HG03354 (cell line): Measurements from ENCODE around the gene LRBA.
A peak's percentile ranks its signal among the peaks of the same experiment; 100 is the strongest.
"Not testable (repeated sequence)": the region's sequence is repeated elsewhere in the genome, so short reads cannot be mapped to it uniquely, and the experiment has no call there.

Experiments
- ATAC-seq: cut with Tn5 transposase; IDR thresholded peaks from one replicate; pipeline ENCODE4 v1.9.1; 2021; ENCODE audit warnings: mild to moderate bottlenecking; ENCODE audit not compliant: unreplicated experiment, poor library complexity, severe bottlenecking

LRBA gene

DNA sequence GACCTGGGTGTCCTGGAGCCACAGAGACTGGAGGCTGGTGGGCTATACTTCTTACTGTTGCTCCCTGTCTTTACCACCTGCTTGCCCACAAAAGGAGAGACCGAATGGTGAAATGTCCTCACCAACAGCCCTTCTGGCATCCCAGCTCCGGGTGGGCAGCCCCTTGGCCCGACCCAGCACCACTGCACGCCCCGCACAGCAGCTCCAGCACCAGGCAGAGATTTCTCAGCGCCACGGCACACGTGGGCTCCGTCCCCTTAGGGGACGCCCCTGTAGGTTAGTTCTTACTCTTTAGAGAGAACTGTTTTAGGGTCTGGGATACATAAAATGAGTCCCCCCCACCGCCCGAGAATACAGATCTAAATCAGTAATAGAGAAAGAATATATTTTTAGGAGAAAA, 591.6 kb downstream of the LRBA start:
- no peak for ATAC-seq

DNA sequence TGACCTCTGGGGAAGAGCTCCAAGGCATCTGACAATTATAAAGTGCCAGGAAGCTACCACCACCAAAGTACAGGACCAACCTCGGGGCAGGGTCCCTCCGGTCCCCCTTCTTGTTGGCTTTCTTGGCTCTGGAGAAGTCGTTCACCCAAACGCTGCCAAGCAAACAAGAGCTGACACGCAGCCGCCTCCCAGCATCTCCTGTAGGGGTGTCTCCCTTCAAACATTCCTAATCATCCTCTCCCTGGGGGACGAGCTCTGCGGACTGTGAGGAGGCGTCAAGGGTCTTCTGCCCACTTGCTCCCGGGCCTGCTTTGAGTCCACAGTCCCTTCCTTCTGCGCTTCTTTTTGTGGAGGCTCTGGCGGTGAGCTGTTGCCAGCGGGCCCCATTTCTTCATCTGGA, 592.0 kb downstream of the LRBA start:
- ATAC-seq: no peak

GRCh38 chr4:150421612-150422011, 593.5 kb downstream of the LRBA start:
- no peak for ATAC-seq

- no peak for ATAC-seq
Measured at GRCh38 chr4:150419939-150420338, 595.1 kb downstream of the LRBA start.

DNA sequence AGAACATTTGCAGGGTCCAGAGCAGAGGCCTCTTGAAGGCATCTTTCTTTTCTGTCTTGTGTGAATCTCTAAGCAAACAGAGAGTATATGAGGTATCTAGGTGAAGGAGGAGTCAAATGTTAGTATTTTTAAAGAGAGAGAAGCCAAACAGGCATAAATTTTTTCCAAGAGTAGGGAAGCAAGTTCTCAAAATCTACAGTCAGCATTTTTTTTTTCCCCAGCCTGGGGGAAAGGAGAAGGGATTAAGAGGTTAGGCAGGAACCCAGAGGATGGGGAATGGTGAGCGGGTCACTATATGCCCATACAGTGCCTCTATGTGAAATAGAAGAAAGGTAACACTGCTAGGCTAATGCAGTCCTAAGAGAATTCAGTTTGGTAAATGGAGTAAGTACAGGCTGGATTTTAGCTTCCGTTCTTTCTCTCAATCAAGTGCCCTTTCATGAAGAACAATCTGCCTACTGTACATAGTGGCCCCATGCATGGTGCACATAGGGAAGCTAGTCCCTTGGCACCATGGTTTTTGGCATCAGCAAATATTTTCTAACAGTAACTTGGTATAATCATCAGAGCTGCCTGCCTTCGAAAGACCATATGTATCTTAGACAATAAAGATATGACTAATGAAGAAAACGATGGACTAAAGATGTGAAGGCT, 596.2 kb downstream of the LRBA start:
- ATAC-seq: no peak

GRCh38 chr4:150415213-150415612, 599.9 kb downstream of the LRBA start:
- no peak for ATAC-seq

- no peak for ATAC-seq
Measured at GRCh38 chr4:150411520-150411919, 603.6 kb downstream of the LRBA start.

- ATAC-seq: peak; percentile 87
Measured at GRCh38 chr4:150402871-150403272, 612.2 kb downstream of the LRBA start.

DNA sequence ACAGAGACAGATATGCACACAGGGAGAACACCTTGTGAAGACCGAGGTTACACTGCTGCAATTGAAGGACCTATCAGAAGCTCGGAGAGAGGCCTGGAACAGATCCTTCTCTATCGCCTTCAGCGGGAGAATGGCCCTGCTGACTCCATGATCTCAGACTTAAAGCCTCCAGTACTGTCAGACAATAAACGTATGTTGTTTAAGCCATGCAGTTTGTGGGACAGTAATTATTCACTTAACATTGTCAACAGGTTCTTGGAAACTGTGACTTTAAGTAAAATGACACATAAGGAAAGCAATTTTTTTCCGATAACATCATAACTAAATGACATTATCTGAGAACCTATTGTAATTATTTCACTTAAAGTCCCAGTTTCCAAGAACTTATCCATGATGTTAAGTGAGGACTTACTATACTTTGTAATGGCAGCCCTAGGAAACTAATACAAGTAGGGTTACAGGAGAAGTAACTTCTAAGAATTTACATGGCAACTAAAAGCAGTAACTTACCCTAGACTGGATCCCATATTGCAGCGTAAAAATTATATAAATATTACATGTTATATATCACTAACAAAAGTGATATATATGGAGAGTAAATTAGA, 613.9 kb downstream of the LRBA start:
- no peak for ATAC-seq

- no peak for ATAC-seq
Measured at GRCh38 chr4:150395872-150396271, 619.2 kb downstream of the LRBA start.

GRCh38 chr4:150394046-150394445, 621.0 kb downstream of the LRBA start:
- no peak for ATAC-seq

DNA sequence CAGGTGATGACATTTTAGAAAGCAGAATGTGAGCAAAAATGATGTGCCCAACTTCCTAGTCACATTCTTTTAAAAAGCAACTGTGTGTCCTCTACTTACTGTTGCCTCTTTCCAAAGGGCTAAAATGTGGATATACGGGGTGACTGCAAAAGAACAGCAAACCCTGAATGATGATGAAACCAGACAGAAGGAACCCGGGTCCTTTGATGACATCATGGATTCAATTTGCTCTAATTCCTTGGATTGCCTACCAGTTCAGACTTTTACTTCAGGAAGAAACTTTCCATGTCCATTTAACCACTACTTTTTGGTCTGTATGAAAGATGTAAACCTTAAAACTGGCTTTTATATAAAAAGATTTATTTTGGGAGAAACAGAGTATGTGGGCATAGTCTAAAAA, 624.0 kb downstream of the LRBA start:
- no peak for ATAC-seq

DNA sequence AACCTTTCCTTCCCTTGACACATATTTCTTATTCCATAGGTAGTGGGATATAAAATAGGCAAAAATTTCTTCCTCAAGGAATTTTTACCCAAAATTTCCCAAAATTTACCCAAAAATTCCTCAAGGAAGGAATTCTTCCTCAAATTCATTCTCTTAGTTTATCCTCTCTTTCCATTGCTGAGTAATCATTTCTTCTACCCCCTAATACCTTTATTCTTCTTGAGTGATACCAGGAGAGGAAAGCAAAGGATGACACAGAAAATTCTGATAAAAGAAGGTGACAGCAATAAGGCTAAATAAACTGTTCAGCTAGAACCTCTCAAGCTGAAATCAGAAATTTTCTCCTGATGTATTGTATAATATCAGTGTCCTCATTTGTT, 624.6 kb downstream of the LRBA start:
- ATAC-seq: no peak

DNA sequence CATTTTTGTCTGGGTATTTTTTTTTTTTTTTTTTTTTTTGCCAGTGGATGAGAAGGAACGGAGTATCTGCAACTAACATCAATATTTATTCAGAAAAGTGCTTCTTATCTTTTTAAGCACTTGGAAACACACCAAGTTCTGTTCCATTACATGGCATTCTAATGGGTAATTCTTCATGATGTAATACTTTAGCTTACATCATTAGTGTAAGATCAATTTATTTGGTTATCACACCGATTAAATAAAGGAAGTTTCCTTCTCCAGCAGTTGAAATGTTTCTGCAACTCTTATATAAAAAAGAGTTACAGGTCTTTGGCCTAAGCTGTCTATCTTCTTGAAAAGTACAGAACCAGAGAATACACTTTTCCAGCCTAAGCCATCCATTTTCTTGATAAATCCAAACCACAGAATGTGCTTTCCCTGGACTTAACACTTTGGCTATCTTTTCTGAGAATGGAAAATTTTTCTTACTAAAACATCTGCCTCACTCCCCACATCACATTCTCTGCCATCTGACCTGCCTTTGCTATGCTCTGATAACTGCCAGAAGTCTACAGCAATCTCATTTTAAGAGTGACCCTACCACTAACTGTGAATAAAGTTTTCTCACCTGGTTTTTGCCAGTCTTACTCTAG, 625.1 kb downstream of the LRBA start:
- no peak for ATAC-seq

DNA sequence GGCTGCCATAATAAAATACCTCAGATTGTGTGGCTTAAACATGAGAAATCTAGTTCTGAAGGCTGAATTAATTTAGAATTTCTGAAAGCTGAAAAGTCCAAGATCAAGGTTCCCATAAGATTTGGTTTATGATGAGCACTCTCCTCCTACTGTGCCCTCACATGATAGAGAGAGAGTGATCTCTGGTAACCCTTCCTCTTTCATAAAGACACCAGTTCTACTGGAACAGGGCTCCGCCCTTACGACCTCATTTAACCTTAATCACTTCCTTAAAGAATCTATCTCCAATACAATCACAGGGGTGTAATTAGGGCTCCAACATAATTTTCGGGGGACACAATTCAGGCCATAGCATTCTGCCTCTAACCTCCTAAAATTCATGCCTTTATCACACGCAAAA, 627.1 kb downstream of the LRBA start:
- no peak for ATAC-seq

DNA sequence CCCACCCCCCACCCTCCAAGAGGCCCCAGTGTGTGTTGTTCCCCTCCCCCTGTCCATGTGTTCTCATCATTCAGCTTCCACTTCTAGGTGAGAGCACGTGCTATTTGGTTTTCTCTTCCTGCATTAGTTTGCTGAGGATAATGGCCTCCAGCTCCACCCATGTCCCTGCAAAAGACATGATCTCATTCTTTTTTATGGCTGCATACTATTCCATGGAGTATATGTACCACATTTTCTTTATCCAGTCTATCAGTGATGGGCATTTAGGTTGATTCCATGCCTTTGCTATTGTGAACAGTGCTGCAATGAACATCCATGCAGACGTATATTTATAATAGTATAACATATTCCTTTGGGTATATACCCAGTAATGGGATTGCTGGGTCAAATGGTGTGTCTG, 628.7 kb downstream of the LRBA start:
- ATAC-seq: not testable (repeated sequence)

GRCh38 chr4:150385606-150386005, 629.5 kb downstream of the LRBA start:
- ATAC-seq: no peak

DNA sequence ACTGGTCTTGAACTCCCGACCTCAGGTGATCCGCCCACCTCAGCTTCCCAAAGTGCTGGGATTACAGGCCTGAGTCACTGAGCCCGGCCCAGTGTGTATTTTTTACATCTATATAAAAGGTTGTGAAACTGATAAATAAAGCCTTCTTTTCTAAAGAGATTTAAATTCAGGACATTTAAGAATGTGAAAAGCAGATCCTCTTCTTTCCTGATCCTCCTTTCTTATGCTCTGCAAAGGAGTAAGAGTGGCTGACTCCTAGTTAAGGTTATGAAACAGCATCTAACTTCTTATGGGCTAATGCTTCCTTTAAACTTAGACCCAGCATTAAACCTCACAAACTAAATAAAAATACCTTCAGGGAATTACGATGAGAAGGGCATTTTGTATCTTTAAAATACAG, 630.8 kb downstream of the LRBA start:
- ATAC-seq: no peak

DNA sequence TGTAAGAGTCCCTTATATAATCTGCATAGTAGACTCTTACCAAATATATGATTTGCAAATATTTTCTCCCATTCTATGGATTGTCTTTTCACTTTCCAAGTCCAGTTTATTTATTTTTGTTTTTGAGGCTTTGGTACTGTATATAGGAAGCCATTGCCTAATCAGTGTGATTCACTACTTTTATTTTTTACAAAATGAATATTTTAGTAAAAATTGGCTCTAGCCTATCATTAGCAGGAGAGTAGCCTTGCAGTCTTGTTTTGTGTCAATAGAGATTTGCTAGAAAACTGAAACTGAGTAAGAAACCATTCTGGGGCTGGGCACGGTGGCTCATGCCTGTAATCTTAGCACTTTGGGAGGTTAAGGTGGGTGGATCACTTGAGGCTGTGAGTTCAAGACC, 633.1 kb downstream of the LRBA start:
- ATAC-seq: no peak

- no peak for ATAC-seq
Measured at GRCh38 chr4:150381609-150382008, 633.5 kb downstream of the LRBA start.

GRCh38 chr4:150381036-150381435, 634.0 kb downstream of the LRBA start:
- no peak for ATAC-seq
